Heart right ventricle (tissue), 16 donors: Measurements from ENCODE around the gene RPS4Y1. TPM values are rescaled to one million over a fixed set of nuclear protein-coding genes. Genes with fewer than 3 reads are reported as not detected.

ENCODE experiments used
- ATAC-seq, 8 donors: fragments of 200-7000 bp; cut with Tn5 transposase; one replicate each; pipeline ENCODE4 v1.9.1; 2020; ENCODE audit warnings: mild to moderate bottlenecking in 8 of 8, moderate library complexity in 8 of 8, moderate number of reproducible peaks in 1 of 8
- DNase-seq, 2 donors: peaks; one replicate each; pipeline ENCODE4 v3.0.0-alpha.2; 2020
- H3K27ac ChIP-seq, 10 donors: fragments of 200-600 bp; sonication (generic) in 2 of 10; one replicate each; pipeline versions ENCODE4 v1.5.0 to v1.8.0; 2020 to 2022; ENCODE audit warnings: mild to moderate bottlenecking in 3 of 10
- H3K27me3 ChIP-seq, 7 donors: fragments of 200-600 bp; one replicate each; pipeline ENCODE4 v1.8.0; 2021 to 2022; ENCODE audit warnings: mild to moderate bottlenecking in 2 of 7
- H3K36me3 ChIP-seq, 9 donors: fragments of 200-600 bp; sonication (generic) in 1 of 9; one replicate each; pipeline versions ENCODE4 v1.5.0 to v1.8.0; 2020 to 2022; ENCODE audit warnings: mild to moderate bottlenecking in 2 of 9
- H3K4me1 ChIP-seq, 9 donors: fragments of 200-600 bp; sonication (generic) in 1 of 9; one replicate each; pipeline versions ENCODE4 v1.5.0 to v1.8.0; 2020 to 2022; ENCODE audit warnings: mild to moderate bottlenecking in 4 of 9
- H3K4me3 ChIP-seq, 10 donors: fragments of 200-600 bp; sonication (generic) in 2 of 10; one replicate each; pipeline versions ENCODE4 v1.5.0 to v1.8.0; 2020 to 2022; ENCODE audit warnings: mild to moderate bottlenecking in 7 of 10, moderate library complexity in 2 of 10
- H3K9me3 ChIP-seq, 11 donors: fragments of 200-600 bp in 10 of 11; sonication (generic) in 2 of 11; one replicate each; pipeline versions ENCODE4 v1.5.0 to v1.8.0; 2013 to 2022; ENCODE audit warnings: mild to moderate bottlenecking in 2 of 11, control low read depth in 1 of 11, moderate library complexity in 1 of 11
- CTCF ChIP-seq, 9 donors: fragments of 200-600 bp; sonication (generic) in 2 of 9; IDR thresholded peaks; one replicate each; pipeline versions ENCODE4 v1.5.0 to v1.8.0; 2021 to 2022; ENCODE audit warnings: antibody characterized with exemption in 9 of 9, mild to moderate bottlenecking in 5 of 9, moderate library complexity in 1 of 9
- WGBS, 2 donors: extraction: QIAGEN DNeasy Blood & Tissue Kit; methylation state at CpG; one replicate each; pipeline ENCODE4 v1.1.7; 2013; ENCODE audit warnings: inconsistent platforms in 1 of 2; 5-methylcytosine and 5-hydroxymethylcytosine counted together
- intact Hi-C, 10 donors: fragments of 100-400 bp; cut with DNase I; formaldehyde crosslinking; loops; one replicate each; pipeline versions ENCODE4 v1.11.1 to v1.14.2; 2022
- polyA plus RNA-seq, 2 donors: library from polyadenylated mRNA; stranded (reverse); fragments of 200-250 nt; gene quantifications; one replicate each; pipeline ENCODE4 v1.2.3, GENCODE V29; 2013
- total RNA-seq, 10 donors: library from RNA; stranded (reverse); fragmentation: NEBNext Ultra II Directional in 3 of 10; extraction: Animal tissue kit (Norgen Biotek cat#: 25700) in 3 of 10; gene quantifications; one replicate each; pipeline versions ENCODE4 v1.2.1 to v1.2.4, GENCODE V29; 2021 to 2023
- donor health status: Arrhythmogenic right ventricular cardiomyopathy.
- donor health status: ischemic (EF 13 %, LVEDD 7.1; RV severe dilation, severe dysfunction).
- donor health status: healthy with polysubstance abuse.
- donor health status: DM: no; HTN: yes; CAD: no.
- donor health status: DM: no; HTN: no; CAD: no.
- donor health status: ischemic (EF 25% LVEDD 6.9; RV normal size, moderate dysfunction).
- donor health status: ischemic (EF 25% LVEDD 5.7; RV mildly dilated, moderate dysfunction).
- donor health status: healthy.
- donor health status: DM: yes; HTN: yes; CAD: no.
- donor health status: Ischemic cardiomyopathy.
- donor health status: ischemic (EF 35%, LVEDD 5.7; RV mildly dilated, moderate dysfunction).
- donor health status: nonischemic (EF 11% LVEDD 7.7; RV severe dilation, severe dysfunction).
- donor health status: DM: yes; HTN: yes; CAD: no.
- donor health status: PGD.
- donor health status: ischemic (EF 29% LVEDD 5.4; RV normal size, mild dysfunction).
- donor health status: nonischemic (EF 23%, LVEDD 6.1; RV moderate dilation, normal function).

Gene RPS4Y1
- total and polyA plus RNA-seq, 12 donors: 148 to 421 (median 174) TPM; not detected in 3

GRCh38 chrY:2854145-2854774, 12.9 kb downstream of the RPS4Y1 start:
- no peak for ATAC-seq
- Histone ChIP-seq H3K9me3 (no peaks in the 10 kb centered on the region), H3K4me3 (no peak overlapping the region), H3K4me1 (peaks cover 0 to 9% (median 0%) of the 10 kb centered on the region in 9 donors), H3K27me3 (no peaks in the 10 kb centered on the region), H3K27ac (no peak overlapping the region), H3K36me3 (peaks cover 0 to 85% (median 0%) of the 10 kb centered on the region in 9 donors)
- intact Hi-C loops: no loop called here
- WGBS, 2 donors: 92 to 95% methylated on average over 6 of the region's 6 CpGs
- no peak for TF ChIP-seq CTCF (IDR thresholded peaks at IDR 0.05)
- DNase-seq: no peak

GRCh38 chrY:2857068-2857467, 15.7 kb downstream of the RPS4Y1 start:
- H3K27ac ChIP-seq: no peak overlapping the region
- peaks cover 0 to 7% (median 0%) of the 10 kb centered on the region in 9 donors for H3K4me1 ChIP-seq
- 91 to 95% methylated on average over 5 of the region's 5 CpGs for WGBS, 2 donors
- no peak for TF ChIP-seq CTCF (IDR thresholded peaks at IDR 0.05)
- no peaks in the 10 kb centered on the region for H3K9me3 ChIP-seq
- ATAC-seq (no peak), DNase-seq (no peak)
- intact Hi-C loops: no loop called here
- H3K36me3 ChIP-seq: peaks cover 0 to 77% (median 0%) of the 10 kb centered on the region in 9 donors
- H3K27me3 ChIP-seq: no peaks in the 10 kb centered on the region
- H3K4me3 ChIP-seq: no peak overlapping the region

DNA sequence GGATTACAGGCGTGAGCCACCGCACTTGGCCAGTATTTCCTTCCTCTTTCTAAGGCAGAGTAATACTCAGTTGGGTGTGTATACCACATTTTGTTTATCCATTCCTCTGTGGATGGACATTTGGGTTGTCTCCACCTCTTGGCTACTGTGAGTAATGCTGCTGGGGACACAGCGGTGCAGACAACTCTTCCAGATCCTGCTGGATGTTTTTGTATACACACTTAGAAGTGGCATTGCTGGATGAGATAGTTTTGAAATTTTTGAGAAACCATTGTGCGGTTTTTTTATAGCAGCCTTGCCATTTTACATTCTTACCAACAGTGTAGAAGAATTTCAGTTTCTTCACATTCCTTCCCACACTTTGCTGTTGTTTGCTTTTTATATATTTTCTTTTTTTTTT, 16.3 kb downstream of the RPS4Y1 start:
- intact Hi-C loops: no loop called here
- Histone ChIP-seq H3K9me3 (no peaks in the 10 kb centered on the region), H3K36me3 (peaks cover 0 to 78% (median 0%) of the 10 kb centered on the region in 9 donors), H3K27ac (no peak overlapping the region), H3K27me3 (no peaks in the 10 kb centered on the region), H3K4me1 (peaks cover 0 to 6% (median 0%) of the 10 kb centered on the region in 9 donors), H3K4me3 (no peak overlapping the region)
- DNase-seq (no peak), ATAC-seq (no peak)
- 91 to 93% methylated on average over 4 of the region's 4 CpGs for WGBS, 2 donors
- no peak for TF ChIP-seq CTCF (IDR thresholded peaks at IDR 0.05)

GRCh38 chrY:2859782-2860181, 18.4 kb downstream of the RPS4Y1 start:
- Histone ChIP-seq H3K4me3 (no peak overlapping the region), H3K9me3 (no peaks in the 10 kb centered on the region), H3K4me1 (no peaks in the 10 kb centered on the region), H3K36me3 (peaks cover 0 to 79% (median 0%) of the 10 kb centered on the region in 9 donors), H3K27me3 (no peaks in the 10 kb centered on the region), H3K27ac (no peak overlapping the region)
- ATAC-seq (no peak), DNase-seq (no peak)
- TF ChIP-seq CTCF (IDR thresholded peaks at IDR 0.05): no peak
- 86 to 88% methylated on average over 4 of the region's 4 CpGs for WGBS, 2 donors
- intact Hi-C loops: loop anchor here in 3 of 10 donors (10.0 kb wide), 1 partner anchor 75 kb away; the partner anchor contains the start of gene ZFY (in 3 of the 3)
